Activated CD4-positive, alpha-beta memory T cell treated with anti-CD3 and anti-CD28 coated beads for 36 hours (primary cell): ENCODE results near the gene ARID3B. TPM values are rescaled to one million over a fixed set of nuclear protein-coding genes. Genes with fewer than 3 reads are reported as not detected.
A peak's percentile ranks its signal among the peaks of the same experiment; 100 is the strongest.

Experiments used
- CTCF ChIA-PET: fragments of 350-600 bp; sonication (Branson Sonifier 250); formaldehyde crosslinking; loops from one replicate; lab custom pipeline; 2021; ENCODE audit warnings: antibody characterized with exemption, inconsistent platforms; lab: Charles Lee
- POLR2A ChIA-PET: fragments of 350-600 bp; sonication (Branson Sonifier 250); formaldehyde crosslinking; loops from one replicate; lab custom pipeline; 2021; ENCODE audit warnings: antibody characterized with exemption; lab: Charles Lee
- DNase-seq: peaks from one replicate; pipeline ENCODE4 v3.0.0-alpha.2; 2020
- H3K27ac Mint-ChIP-seq: one replicate; pipeline ENCODE4 v1.8.0; 2021; ENCODE audit warnings: mixed read lengths
- H3K27me3 Mint-ChIP-seq: one replicate; pipeline ENCODE4 v1.8.0; 2021; ENCODE audit warnings: mixed read lengths
- H3K36me3 Mint-ChIP-seq: one replicate; pipeline ENCODE4 v1.8.0; 2021; ENCODE audit warnings: mixed read lengths
- H3K4me1 Mint-ChIP-seq: one replicate; pipeline ENCODE4 v1.8.0; 2021; ENCODE audit warnings: low read depth, mixed read lengths
- H3K4me3 Mint-ChIP-seq: one replicate; pipeline ENCODE4 v1.8.0; 2021; ENCODE audit warnings: mild to moderate bottlenecking, mixed read lengths
- H3K9me3 Mint-ChIP-seq: one replicate; pipeline ENCODE4 v1.8.0; 2021; ENCODE audit warnings: mixed read lengths
- intact Hi-C: fragments of 100-400 bp; cut with micrococcal nuclease; formaldehyde crosslinking; loops from one replicate; pipeline ENCODE4 v1.15.1; 2023
- total RNA-seq, 2 experiments: library from RNA; stranded (reverse); gene quantifications; one replicate each; pipeline ENCODE4 v1.2.3, GENCODE V29; 2021

The ARID3B gene
- total RNA-seq, 2 experiments from 2014 or later, result 27.3 to 28.6 TPM

GRCh38 chr15:74636984-74637383 is 96.0 kb downstream of the ARID3B start:
- intact Hi-C loops, result no loop called here
- Mint-ChIP-seq H3K27ac (no peak overlapping the region), H3K9me3 (no peaks in the 10 kb centered on the region), H3K36me3 (peaks cover 7% of the 10 kb centered on the region), H3K4me3 (no peak overlapping the region), H3K27me3 (no peaks in the 10 kb centered on the region), H3K4me1 (peaks cover 6% of the 10 kb centered on the region)
- CTCF ChIA-PET, result interaction anchor here (0.9 to 13.7 kb wide), 10 partner anchors 10 to 264 kb away, joined by 3 to 434 read pairs (median 14); partner anchors contain the start of gene CLK3
- POLR2A ChIA-PET, result interaction anchor here (1.2 kb wide), 1 partner anchor 126 kb away, joined by 3 read pairs; no protein-coding TSS in a partner anchor
- DNase-seq, result no peak

DNA sequence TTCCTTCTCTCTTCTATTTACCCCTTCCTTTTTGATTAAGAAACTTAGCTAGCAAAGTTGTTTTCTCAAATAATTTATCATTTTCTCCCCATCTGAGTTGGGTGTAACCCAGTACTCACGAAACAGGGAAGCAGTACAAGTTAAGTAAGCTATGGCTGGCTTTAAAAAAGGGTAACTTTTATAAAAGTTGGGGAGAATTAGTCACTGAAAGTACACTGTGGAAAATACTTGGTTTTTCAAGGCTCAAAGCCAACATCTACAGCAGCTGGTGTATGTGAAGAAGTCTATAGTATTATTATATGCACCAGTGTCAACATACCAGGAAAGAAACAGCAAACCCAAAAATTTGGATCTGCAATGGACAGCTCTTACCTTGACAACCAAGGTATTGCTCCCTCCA is 100.1 kb downstream of the ARID3B start:
- intact Hi-C loops, result no loop called here
- peaks cover 6% of the 10 kb centered on the region for H3K4me1 Mint-ChIP-seq
- CTCF ChIA-PET, result interaction anchor here (0.8 to 13.7 kb wide), 6 partner anchors 8 to 309 kb away, joined by 3 to 434 read pairs (median 6); no protein-coding TSS in a partner anchor
- H3K9me3 Mint-ChIP-seq, result no peaks in the 10 kb centered on the region
- peaks cover 5% of the 10 kb centered on the region for H3K36me3 Mint-ChIP-seq
- H3K27me3 Mint-ChIP-seq, result no peaks in the 10 kb centered on the region
- POLR2A ChIA-PET, result no interaction called here
- DNase-seq, result no peak
- no peak overlapping the region for H3K27ac Mint-ChIP-seq
- H3K4me3 Mint-ChIP-seq, result no peak overlapping the region

DNA sequence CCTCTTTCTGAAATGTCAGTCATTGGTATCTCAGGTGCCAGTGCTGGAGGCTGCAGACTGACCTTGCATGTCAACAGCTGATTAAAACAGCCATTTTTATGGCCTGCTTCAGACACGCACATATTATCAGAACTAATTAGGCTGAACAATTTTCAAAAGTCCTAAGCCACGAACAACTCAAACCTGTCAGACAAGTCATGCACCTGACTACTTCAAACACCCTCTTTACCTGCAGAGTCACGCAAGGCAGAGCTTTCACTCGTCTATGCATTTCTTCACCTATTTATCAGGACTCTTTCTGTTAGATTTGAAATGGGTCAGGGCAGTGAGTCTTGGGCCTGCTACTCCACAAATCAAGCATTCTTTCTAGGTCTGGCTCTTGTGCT is 101.3 kb downstream of the ARID3B start:
- POLR2A ChIA-PET, result interaction anchor here (1.4 kb wide), 1 partner anchor 126 kb away, joined by 3 read pairs; no protein-coding TSS in a partner anchor
- Mint-ChIP-seq H3K27me3 (no peaks in the 10 kb centered on the region), H3K4me1 (peaks cover 6% of the 10 kb centered on the region), H3K4me3 (no peak overlapping the region), H3K9me3 (no peaks in the 10 kb centered on the region), H3K36me3 (peaks cover 5% of the 10 kb centered on the region), H3K27ac (peak overlapping the region; percentile 6)
- no peak for DNase-seq
- intact Hi-C loops, result no loop called here
- CTCF ChIA-PET, result interaction anchor here (1.7 to 13.7 kb wide), 3 partner anchors 10 to 129 kb away, joined by 3 to 434 read pairs (median 10); no protein-coding TSS in a partner anchor

GRCh38 chr15:74642734-74643664 is 102.0 kb downstream of the ARID3B start:
- intact Hi-C loops, result no loop called here
- peaks cover 6% of the 10 kb centered on the region for H3K4me1 Mint-ChIP-seq
- no peaks in the 10 kb centered on the region for H3K9me3 Mint-ChIP-seq
- H3K36me3 Mint-ChIP-seq, result peaks cover 5% of the 10 kb centered on the region
- no peak for DNase-seq
- no peak overlapping the region for H3K4me3 Mint-ChIP-seq
- ChIA-PET POLR2A (interaction anchor here (1.4 kb wide), 1 partner anchor 126 kb away, joined by 3 read pairs; no protein-coding TSS in a partner anchor), CTCF (interaction anchor here (1.7 to 13.7 kb wide), 3 partner anchors 11 to 128 kb away, joined by 3 to 434 read pairs (median 10); no protein-coding TSS in a partner anchor)
- H3K27me3 Mint-ChIP-seq, result no peaks in the 10 kb centered on the region
- H3K27ac Mint-ChIP-seq, result no peak overlapping the region

- Mint-ChIP-seq H3K9me3 (no peaks in the 10 kb centered on the region), H3K4me1 (peaks cover 6% of the 10 kb centered on the region), H3K27me3 (no peaks in the 10 kb centered on the region), H3K4me3 (no peak overlapping the region), H3K27ac (no peak overlapping the region), H3K36me3 (peaks cover 5% of the 10 kb centered on the region)
- intact Hi-C loops, result no loop called here
- ChIA-PET CTCF (interaction anchor here (1.7 to 2.5 kb wide), 2 partner anchors 11 to 114 kb away, joined by 3 to 10 read pairs; no protein-coding TSS in a partner anchor), POLR2A (no interaction called here)
- no peak for DNase-seq
Measured at GRCh38 chr15:74643665-74644204, 102.7 kb downstream of the ARID3B start.

DNA sequence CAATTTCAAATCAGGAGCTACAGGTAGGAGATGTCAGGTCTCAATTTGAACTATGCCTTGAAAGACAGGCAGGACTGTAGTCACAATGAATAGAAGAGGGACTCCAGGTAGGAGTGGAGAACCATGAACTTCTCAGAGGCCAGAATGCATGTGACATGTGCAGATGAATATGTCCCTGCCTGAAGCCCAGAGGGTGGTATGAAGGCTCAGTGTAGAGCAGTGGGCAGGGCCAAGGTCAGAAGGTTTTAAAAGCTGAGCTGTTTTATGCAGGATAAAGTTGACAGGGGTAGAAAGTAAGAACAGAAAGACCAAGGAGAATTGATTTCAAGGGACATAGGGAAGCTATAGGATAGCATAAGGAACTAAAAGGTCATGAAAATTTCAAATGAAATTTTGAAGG is 105.5 kb downstream of the ARID3B start:
- H3K27me3 Mint-ChIP-seq, result no peaks in the 10 kb centered on the region
- ChIA-PET CTCF (interaction anchor here (0.8 to 3.3 kb wide), 5 partner anchors 10 to 226 kb away, joined by 3 to 16 read pairs (median 4); no protein-coding TSS in a partner anchor), POLR2A (no interaction called here)
- intact Hi-C loops, result no loop called here
- H3K9me3 Mint-ChIP-seq, result no peaks in the 10 kb centered on the region
- no peak overlapping the region for H3K27ac Mint-ChIP-seq
- H3K4me3 Mint-ChIP-seq, result no peak overlapping the region
- peaks cover 5% of the 10 kb centered on the region for H3K36me3 Mint-ChIP-seq
- H3K4me1 Mint-ChIP-seq, result peaks cover 2% of the 10 kb centered on the region
- DNase-seq, result no peak

Other genes starting within 250 kb of the ARID3B start
- gene CYP11A1, start 173.6 kb upstream of the ARID3B start, total RNA-seq, result under 1 TPM in 1 of 2 experiments, not detected in 1; 0.29 TPM
- gene SEMA7A, start 107.3 kb upstream of the ARID3B start, total RNA-seq, result 10 to 100 TPM; 65.9 to 68.4 TPM
- gene UBL7, start 80.1 kb upstream of the ARID3B start, total RNA-seq, result 10 to 100 TPM; 52.3 to 58.2 TPM
- gene CLK3, start 74.6 kb downstream of the ARID3B start, total RNA-seq, result 100 to 1,000 TPM; 118 to 124 TPM
- gene EDC3, start 154.8 kb downstream of the ARID3B start, total RNA-seq, result 10 to 100 TPM; 36.8 to 39.9 TPM
- 1 to 10 TPM in 1 of 2 experiments, under 1 TPM in 1; 0.64 to 1.1 TPM for gene CYP1A1, start 184.3 kb downstream of the ARID3B start, total RNA-seq
- not detected for gene CYP1A2, start 207.6 kb downstream of the ARID3B start, total RNA-seq
- gene CSK, start 240.9 kb downstream of the ARID3B start, total RNA-seq, result 100 to 1,000 TPM; 260 to 262 TPM